OCI-LY3 (cell line): ENCODE data around the gene RDH5.
A peak's percentile ranks its signal among the peaks of the same experiment; 100 is the strongest.

Experiments
- H2AFZ ChIP-seq: fragments of 200-600, 300-600 bp; shearing (Covaris generic); 2 replicates; pipeline ENCODE4 v1.6.0; 2014; ENCODE audit warnings: antibody characterized with exemption, low read depth, low read length
- H3K27ac ChIP-seq: fragments of 200-600, 300-600 bp; sonication (generic); 2 replicates; pipeline ENCODE4 v1.5.1; 2014; ENCODE audit warnings: mild to moderate bottlenecking, low read length, moderate library complexity, mixed read lengths
- H3K27me3 ChIP-seq: fragments of 200-600, 300-600 bp; sonication (generic); 2 replicates; pipeline ENCODE4 v1.6.1; 2014; ENCODE audit warnings: low read depth, low read length, mixed read lengths
- H3K36me3 ChIP-seq: fragments of 200-600, 300-600 bp; sonication (generic); replicated peaks from 2 replicates; pipeline ENCODE3; 2014; ENCODE audit warnings: low read depth, low read length, mixed read lengths
- H3K4me1 ChIP-seq: fragments of 300-600, 200-600 bp; sonication (generic); 2 replicates; pipeline ENCODE4 v1.6.1; 2014; ENCODE audit warnings: low read length, mixed read lengths
- H3K4me2 ChIP-seq: fragments of 200-600, 300-600 bp; sonication (generic); 2 replicates; pipeline ENCODE4 v1.6.1; 2014; ENCODE audit warnings: low read length, mixed read lengths
- H3K4me3 ChIP-seq: fragments of 300-600, 200-600 bp; sonication (generic); 2 replicates; pipeline ENCODE4 v1.5.1; 2014; ENCODE audit warnings: antibody characterized with exemption, mild to moderate bottlenecking, low read length, moderate library complexity
- H3K79me2 ChIP-seq: fragments of 300-600, 200-600 bp; shearing (Covaris generic); 2 replicates; pipeline ENCODE4 v1.6.1; 2014; ENCODE audit warnings: mild to moderate bottlenecking, low read length, mixed read lengths
- H3K9ac ChIP-seq: fragments of 300-600, 200-600 bp; shearing (Covaris generic); 2 replicates; pipeline ENCODE4 v1.6.0; 2014; ENCODE audit warnings: mild to moderate bottlenecking, low read length, moderate library complexity
- H3K9me3 ChIP-seq: fragments of 200-600, 300-600 bp; shearing (Covaris generic); 2 replicates; pipeline ENCODE4 v1.6.1; 2014; ENCODE audit warnings: low read length, mixed read lengths; ENCODE audit not compliant: insufficient read depth
- H4K20me1 ChIP-seq: fragments of 200-600, 300-600 bp; sonication (generic); 2 replicates; pipeline ENCODE4 v1.6.1; 2016; ENCODE audit warnings: low read length, mixed read lengths; ENCODE audit not compliant: insufficient read depth
- EZH2phosphoT487 ChIP-seq: fragments of 200-600 bp; shearing (Covaris generic); IDR thresholded peaks from 2 replicates; pipeline ENCODE4 v1.6.1; 2018; ENCODE audit warnings: antibody characterized with exemption, mixed run types, low read depth
- TF ChIP-seq, protein P1 (sequence below): fragments of 200-600, 300-600 bp; sonication (generic); IDR thresholded peaks from 2 replicates; pipeline ENCODE4 v1.5.1; 2014; ENCODE audit warnings: antibody characterized with exemption, low read length, low read depth

The RDH5 gene

DNA sequence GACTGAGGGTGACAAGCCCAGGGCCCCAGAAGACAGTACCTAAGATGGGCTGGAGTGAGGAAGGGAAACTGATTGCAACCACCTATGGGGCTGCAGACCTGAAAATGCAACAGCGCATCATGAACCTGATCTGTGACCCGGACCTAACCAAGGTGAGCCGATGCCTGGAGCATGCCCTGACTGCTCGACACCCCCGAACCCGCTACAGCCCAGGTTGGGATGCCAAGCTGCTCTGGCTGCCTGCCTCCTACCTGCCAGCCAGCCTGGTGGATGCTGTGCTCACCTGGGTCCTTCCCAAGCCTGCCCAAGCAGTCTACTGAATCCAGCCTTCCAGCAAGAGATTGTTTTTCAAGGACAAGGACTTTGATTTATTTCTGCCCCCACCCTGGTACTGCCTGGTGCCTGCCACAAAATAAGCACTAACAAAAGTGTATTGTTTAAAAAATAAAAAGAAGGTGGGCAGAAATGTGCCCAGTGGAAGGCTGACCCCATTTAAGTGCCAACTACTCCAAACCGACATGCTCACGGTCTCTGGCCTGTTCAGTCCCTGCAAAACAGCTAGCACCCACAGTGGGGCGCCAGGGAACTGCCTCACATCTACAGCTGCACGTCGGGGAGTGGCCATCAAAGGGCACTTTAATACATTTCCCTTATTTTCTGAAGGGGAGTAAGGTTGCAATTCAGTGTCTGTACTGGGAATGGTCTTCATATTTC lies 4.2 kb downstream of the RDH5 start:
- H3K79me2 ChIP-seq, result peaks cover 13% of the 10 kb centered on the region
- no peak overlapping the region for H3K4me2 ChIP-seq
- no peaks in the 10 kb centered on the region for H4K20me1 ChIP-seq
- H3K9ac ChIP-seq, result no peak overlapping the region
- peaks cover 7% of the 10 kb centered on the region for H3K36me3 ChIP-seq
- H3K4me1 ChIP-seq, result peaks cover 9% of the 10 kb centered on the region
- H3K9me3 ChIP-seq, result no peaks in the 10 kb centered on the region
- no peak for TF ChIP-seq EZH2phosphoT487
- TF ChIP-seq, protein P1, sequence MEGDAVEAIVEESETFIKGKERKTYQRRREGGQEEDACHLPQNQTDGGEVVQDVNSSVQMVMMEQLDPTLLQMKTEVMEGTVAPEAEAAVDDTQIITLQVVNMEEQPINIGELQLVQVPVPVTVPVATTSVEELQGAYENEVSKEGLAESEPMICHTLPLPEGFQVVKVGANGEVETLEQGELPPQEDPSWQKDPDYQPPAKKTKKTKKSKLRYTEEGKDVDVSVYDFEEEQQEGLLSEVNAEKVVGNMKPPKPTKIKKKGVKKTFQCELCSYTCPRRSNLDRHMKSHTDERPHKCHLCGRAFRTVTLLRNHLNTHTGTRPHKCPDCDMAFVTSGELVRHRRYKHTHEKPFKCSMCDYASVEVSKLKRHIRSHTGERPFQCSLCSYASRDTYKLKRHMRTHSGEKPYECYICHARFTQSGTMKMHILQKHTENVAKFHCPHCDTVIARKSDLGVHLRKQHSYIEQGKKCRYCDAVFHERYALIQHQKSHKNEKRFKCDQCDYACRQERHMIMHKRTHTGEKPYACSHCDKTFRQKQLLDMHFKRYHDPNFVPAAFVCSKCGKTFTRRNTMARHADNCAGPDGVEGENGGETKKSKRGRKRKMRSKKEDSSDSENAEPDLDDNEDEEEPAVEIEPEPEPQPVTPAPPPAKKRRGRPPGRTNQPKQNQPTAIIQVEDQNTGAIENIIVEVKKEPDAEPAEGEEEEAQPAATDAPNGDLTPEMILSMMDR, result peak; percentile 62
- no peak overlapping the region for H3K4me3 ChIP-seq
- H2AFZ ChIP-seq, result no peak overlapping the region
- no peaks in the 10 kb centered on the region for H3K27me3 ChIP-seq
- H3K27ac ChIP-seq, result no peak overlapping the region

DNA sequence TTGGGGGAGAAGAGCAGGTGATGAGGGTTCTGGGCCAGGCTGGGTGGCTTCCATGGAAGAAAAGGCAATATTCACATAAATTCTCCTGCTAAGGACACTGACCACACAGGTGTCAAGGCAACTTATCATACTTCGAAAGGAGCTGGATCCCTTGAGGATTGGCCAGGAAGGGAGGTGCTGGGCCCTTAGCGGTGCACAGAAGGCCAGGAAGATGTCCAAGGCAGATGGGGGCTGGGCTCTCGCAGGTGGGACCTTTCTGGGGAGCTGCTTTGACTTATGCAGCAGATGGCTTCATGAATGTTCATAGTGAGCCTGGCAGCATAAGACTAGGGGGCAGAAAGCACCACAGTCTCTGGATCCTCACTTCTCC lies 4.7 kb downstream of the RDH5 start:
- no peak for TF ChIP-seq EZH2phosphoT487
- TF ChIP-seq, protein P1, result no peak
- peaks cover 7% of the 10 kb centered on the region for H3K36me3 ChIP-seq
- no peak overlapping the region for H2AFZ ChIP-seq
- H4K20me1 ChIP-seq, result no peaks in the 10 kb centered on the region
- no peak overlapping the region for H3K9ac ChIP-seq
- H3K4me3 ChIP-seq, result no peak overlapping the region
- H3K4me2 ChIP-seq, result no peak overlapping the region
- H3K9me3 ChIP-seq, result no peaks in the 10 kb centered on the region
- no peak overlapping the region for H3K27ac ChIP-seq
- peaks cover 12% of the 10 kb centered on the region for H3K4me1 ChIP-seq
- peaks cover 13% of the 10 kb centered on the region for H3K79me2 ChIP-seq
- no peaks in the 10 kb centered on the region for H3K27me3 ChIP-seq

DNA sequence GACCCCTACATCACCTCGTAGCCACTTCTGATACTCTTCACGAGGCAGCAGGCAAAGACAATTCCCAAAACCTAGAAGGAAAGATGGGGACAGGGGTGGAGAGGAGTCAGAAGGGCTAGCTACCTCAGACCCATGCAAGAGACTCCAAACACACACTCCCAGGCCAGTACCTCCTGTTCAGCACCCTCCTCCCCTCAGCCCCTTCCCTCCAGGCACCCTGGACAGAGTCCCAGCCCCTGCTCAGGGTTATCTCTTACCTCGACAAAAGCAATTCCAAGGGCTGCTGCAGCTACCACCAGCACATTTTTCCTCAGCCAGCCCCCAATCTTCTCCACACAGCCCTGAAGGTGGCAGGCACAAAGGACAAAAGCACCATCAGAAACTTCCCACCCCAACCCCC lies 5.4 kb downstream of the RDH5 start:
- TF ChIP-seq, protein P1, result no peak
- TF ChIP-seq EZH2phosphoT487, result no peak
- H3K4me1 ChIP-seq, result peaks cover 15% of the 10 kb centered on the region
- no peak overlapping the region for H3K9ac ChIP-seq
- no peak overlapping the region for H2AFZ ChIP-seq
- H3K79me2 ChIP-seq, result peaks cover 13% of the 10 kb centered on the region
- H3K36me3 ChIP-seq, result peaks cover 7% of the 10 kb centered on the region
- H3K9me3 ChIP-seq, result no peaks in the 10 kb centered on the region
- H3K4me2 ChIP-seq, result no peak overlapping the region
- no peak overlapping the region for H3K27ac ChIP-seq
- H3K4me3 ChIP-seq, result no peak overlapping the region
- H4K20me1 ChIP-seq, result no peaks in the 10 kb centered on the region
- H3K27me3 ChIP-seq, result no peaks in the 10 kb centered on the region

DNA sequence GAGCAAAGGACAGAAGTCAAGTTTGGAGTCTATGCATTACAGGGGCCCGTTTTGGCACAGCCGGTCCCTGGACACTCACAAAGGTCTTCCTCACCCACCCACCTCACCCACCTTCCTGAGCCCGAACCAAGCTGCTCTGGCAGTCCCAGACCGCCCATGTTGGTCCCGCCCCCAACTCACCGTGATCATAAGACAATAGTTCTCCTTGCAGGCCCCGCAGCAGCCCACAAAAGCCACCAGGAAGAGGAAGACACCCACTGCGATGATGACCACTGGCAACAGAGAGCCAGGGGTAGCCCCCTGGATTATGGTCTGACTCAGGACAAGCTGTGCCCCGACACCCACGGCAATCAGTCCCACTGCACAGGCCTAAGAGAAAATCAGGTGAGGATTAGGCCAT lies 6.8 kb downstream of the RDH5 start:
- no peaks in the 10 kb centered on the region for H3K9me3 ChIP-seq
- no peak overlapping the region for H2AFZ ChIP-seq
- no peak overlapping the region for H3K27ac ChIP-seq
- H3K4me1 ChIP-seq, result peaks cover 15% of the 10 kb centered on the region
- no peaks in the 10 kb centered on the region for H4K20me1 ChIP-seq
- TF ChIP-seq, protein P1, result no peak
- no peak for TF ChIP-seq EZH2phosphoT487
- peaks cover 7% of the 10 kb centered on the region for H3K36me3 ChIP-seq
- H3K27me3 ChIP-seq, result no peaks in the 10 kb centered on the region
- H3K9ac ChIP-seq, result no peak overlapping the region
- H3K4me3 ChIP-seq, result no peak overlapping the region; the same call in 1 of the 2 replicates
- H3K79me2 ChIP-seq, result peaks cover 13% of the 10 kb centered on the region
- peak overlapping the region; percentile 93; the same call in 1 of the 2 replicates for H3K4me2 ChIP-seq
